ENCODE data around the gene CYLD. TPM values are rescaled to one million over a fixed set of nuclear protein-coding genes. Genes with fewer than 3 reads are reported as not detected.

The CYLD gene
- total and polyA plus RNA-seq, 10 of the 15 experiments (the other 5 are each of a cell fraction or from before 2014, with no cell fraction given), result 19.2 to 106 (median 46.1) TPM

- Histone ChIP-seq H3K9me3 (replicated peaks; ENCODE audit: control insufficient read depth, insufficient read depth, low read length) (no peaks in the 10 kb centered on the region), H3K27me3 (replicated peaks in 1 of 2; ENCODE audit: control insufficient read depth in 2 of 2, insufficient read depth in 2 of 2, low read length in 1 of 2) (no peaks in the 10 kb centered on the region), H3K79me2 (ENCODE audit: control insufficient read depth, insufficient read depth, low read length) (no peaks in the 10 kb centered on the region), H3K27ac (ENCODE audit: control insufficient read depth, insufficient read depth) (peak overlapping the region; percentile 55), H3K9ac (ENCODE audit: control insufficient read depth, insufficient read depth, low read length) (no peak overlapping the region), H2AFZ (ENCODE audit: control insufficient read depth, low read depth, low read length) (no peak overlapping the region), H4K20me1 (ENCODE audit: control insufficient read depth, insufficient read depth) (no peaks in the 10 kb centered on the region), H3K36me3 (ENCODE audit: control insufficient read depth in 2 of 2, insufficient read depth in 2 of 2, low read length in 1 of 2) (peaks cover 2% of the 10 kb centered on the region in 2 experiments; a peak in 1 of 4 replicates), H3K4me2 (ENCODE audit: control insufficient read depth, insufficient read depth) (peak overlapping the region; percentile 31; the same call in 1 of the 2 replicates), H3K4me3 (no peak overlapping the region), H3K4me1 (ENCODE audit: control insufficient read depth, insufficient read depth, low read length) (peaks cover 26% of the 10 kb centered on the region)
- no TSS peak for BruUV-seq (replicated peaks)
- ATAC-seq, result peak; percentile 74
- ChIA-PET CTCF (interaction anchor here (0.9 to 3.9 kb wide), 12 partner anchors 11 to 71 kb away, joined by 3 to 38 read pairs (median 6); partner anchors contain the start of gene SNX20), RAD21 (ENCODE audit: unreplicated experiment) (interaction anchor here (0.9 to 4.5 kb wide), 10 partner anchors 10 to 71 kb away, joined by 3 to 58 read pairs (median 6); partner anchors contain the start of gene SNX20), POLR2A (interaction anchor here (0.5 to 4.0 kb wide), 12 partner anchors 9 to 659 kb away, joined by 3 to 37 read pairs (median 4); partner anchors contain the start of gene SNX20), SMC1A (ENCODE audit: uncharacterized antibody, unreplicated experiment) (interaction anchor here (0.7 to 5.1 kb wide), 21 partner anchors 8 to 72 kb away, joined by 3 to 54 read pairs (median 6); partner anchors contain the start of gene SNX20)
- peak; percentile 86 for FAIRE-seq
- 15% methylated on average over 7 of the region's 7 CpGs for WGBS (ENCODE audit: insufficient coverage, insufficient replicate concordance, low lambda C conversion rate, missing lambda C conversion rate)
- intact Hi-C loops (cut with micrococcal nuclease; ENCODE audit: unreplicated experiment) (no loop called here), in situ Hi-C loops (cut with MboI) (no loop called here)
- DNase-seq (ENCODE audit: low read depth, low spot score), result peak; percentile 81
- TF ChIP-seq ESRRA (IDR thresholded peaks at IDR 0.05; ENCODE audit: low read length) (no peak), SREBF2 (IDR thresholded peaks at IDR 0.05; ENCODE audit: low read length) (no peak), MLLT1 (IDR thresholded peaks at IDR 0.05) (peak; percentile 75), PAX8 (IDR thresholded peaks at IDR 0.05) (no peak), YY1 (IDR thresholded peaks at IDR 0.05; ENCODE audit: low read depth, low read length) (peak; percentile 28; the same call in 1 of the 2 replicates), EZH2 (IDR thresholded peaks at IDR 0.05; ENCODE audit: borderline replicate concordance, control insufficient read depth, low read depth, low read length) (no peak), ZNF207 (IDR thresholded peaks at IDR 0.05; ENCODE audit: borderline replicate concordance) (no peak), HDGF (IDR thresholded peaks at IDR 0.05) (peak; percentile 79; the same call in 1 of the 2 replicates), PAX5 (IDR thresholded peaks at IDR 0.05; ENCODE audit: borderline replicate concordance, low read depth, low read length) (peak; percentile 63; the same call in 1 of the 2 replicates), NR2C2 (IDR thresholded peaks at IDR 0.05; ENCODE audit: borderline replicate concordance, control insufficient read depth, insufficient read length, low read depth) (no peak), SUPT20H (IDR thresholded peaks at IDR 0.05; ENCODE audit: borderline replicate concordance, control insufficient read depth, low read depth, low read length) (no peak), ATF2 (IDR thresholded peaks at IDR 0.05; ENCODE audit: low read length) (peak; percentile 95), CTCF (IDR thresholded peaks at IDR 0.05 in 2 of 3, conservative IDR thresholded peaks at IDR 0.05 in 1 of 3; ENCODE audit: control insufficient read depth in 2 of 3, extremely low read depth in 1 of 3, insufficient read depth in 1 of 3, low read depth in 3 of 3, low read length in 3 of 3) (no peak), CHD4 (IDR thresholded peaks at IDR 0.05) (no peak), SKIL (IDR thresholded peaks at IDR 0.05; ENCODE audit: low read depth, poor library complexity, severe bottlenecking) (peak; percentile 76), ZZZ3 (IDR thresholded peaks at IDR 0.05; ENCODE audit: control insufficient read depth, insufficient read length, low read depth) (no peak)
These were observed 6.2 kb upstream of the CYLD start for GRCh38 chr16:50735629-50736122.
